HL-60/S4 (cell line): Measurements from ENCODE around the gene BBLN.

ENCODE experiments used
- in situ Hi-C: fragments of 300-500 bp; cut with MboI; formaldehyde crosslinking; loops from 2 replicates; pipeline ENCODE4 v1.14.3; 2022; ENCODE audit warnings: low sequenced_read_pairs

Gene BBLN

DNA sequence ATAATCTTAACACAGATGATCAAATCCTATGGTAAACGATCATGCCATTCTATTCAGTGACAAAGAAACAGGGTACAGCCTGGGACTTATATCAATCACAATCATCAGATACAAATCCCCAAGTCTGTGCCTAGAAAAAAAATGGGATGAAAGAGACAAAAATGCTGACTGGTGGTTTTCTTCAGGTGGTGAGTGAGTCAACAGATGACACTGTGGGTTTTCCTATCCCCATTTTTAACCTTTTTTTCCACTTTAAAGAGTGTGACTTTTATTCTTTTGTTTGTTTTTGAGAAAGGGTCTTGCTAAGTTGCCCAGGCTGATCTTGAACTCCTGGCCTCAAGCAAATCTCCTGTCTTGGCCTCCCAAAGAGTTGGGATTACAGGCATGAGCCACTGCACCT lies 28.1 kb downstream of the BBLN start:
- in situ Hi-C loops: no loop called here

DNA sequence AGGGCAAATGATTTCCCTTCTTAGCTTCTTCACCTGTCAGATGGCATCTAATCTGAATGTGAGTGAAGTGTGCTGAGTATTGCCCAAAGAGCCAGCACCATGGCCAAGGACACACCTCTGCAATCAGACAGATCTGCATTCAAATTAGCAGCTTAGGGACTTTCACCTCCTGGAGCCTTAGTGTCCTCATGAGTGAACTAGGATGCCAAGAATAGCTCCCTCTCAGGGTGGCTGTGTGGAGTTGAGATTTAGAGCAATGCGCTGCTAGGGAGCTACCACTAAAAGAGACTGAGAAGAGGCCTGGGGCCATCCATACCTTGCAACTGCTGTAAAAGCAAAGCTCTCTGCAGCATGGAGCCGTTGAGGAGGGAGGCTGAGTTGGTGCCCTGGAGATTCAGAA lies 29.9 kb downstream of the BBLN start:
- in situ Hi-C loops: no loop called here

DNA sequence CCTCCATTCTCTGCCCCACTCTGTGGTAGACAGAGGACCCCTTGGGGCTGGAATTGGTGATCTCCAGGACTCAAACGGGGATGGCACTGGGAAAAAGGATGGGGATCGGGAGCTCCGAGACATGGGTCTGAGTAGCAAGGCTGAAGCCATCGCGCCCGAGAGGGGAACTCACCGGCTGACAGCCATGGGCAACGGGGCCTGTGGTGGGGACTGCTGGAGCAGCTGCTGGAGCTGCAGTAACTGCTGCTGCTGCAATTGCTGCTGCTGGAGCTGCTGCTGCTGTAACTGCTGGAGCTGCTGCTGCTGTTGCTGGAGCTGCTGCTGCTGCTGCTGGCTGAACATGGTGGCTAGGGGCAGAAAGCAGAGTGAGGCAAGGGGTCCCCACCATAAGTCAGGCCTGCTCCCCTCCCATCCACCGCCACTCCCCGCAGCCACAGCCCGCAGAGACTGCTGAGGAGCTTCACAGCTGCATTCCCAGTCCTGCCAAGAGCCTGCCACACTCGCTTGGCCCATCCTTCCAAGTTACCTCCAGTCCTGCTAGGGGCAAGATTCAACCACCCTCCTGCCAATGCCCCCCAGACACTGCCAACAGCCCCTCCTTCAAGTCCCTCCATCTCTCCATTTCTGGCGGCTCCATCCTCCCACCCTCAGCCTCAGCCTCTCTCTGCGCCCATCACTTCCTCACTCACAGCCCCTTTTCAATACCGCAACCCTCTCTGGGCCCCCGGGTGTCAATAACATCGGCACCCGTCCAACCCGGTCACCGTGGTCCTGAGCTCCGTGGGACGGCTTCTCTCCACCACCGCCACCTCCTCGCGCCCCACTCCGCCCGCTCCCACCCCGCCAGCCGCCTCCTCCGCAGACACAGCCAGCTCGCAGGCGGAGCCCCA lies 30.7 kb downstream of the BBLN start:
- in situ Hi-C loops: no loop called here

DNA sequence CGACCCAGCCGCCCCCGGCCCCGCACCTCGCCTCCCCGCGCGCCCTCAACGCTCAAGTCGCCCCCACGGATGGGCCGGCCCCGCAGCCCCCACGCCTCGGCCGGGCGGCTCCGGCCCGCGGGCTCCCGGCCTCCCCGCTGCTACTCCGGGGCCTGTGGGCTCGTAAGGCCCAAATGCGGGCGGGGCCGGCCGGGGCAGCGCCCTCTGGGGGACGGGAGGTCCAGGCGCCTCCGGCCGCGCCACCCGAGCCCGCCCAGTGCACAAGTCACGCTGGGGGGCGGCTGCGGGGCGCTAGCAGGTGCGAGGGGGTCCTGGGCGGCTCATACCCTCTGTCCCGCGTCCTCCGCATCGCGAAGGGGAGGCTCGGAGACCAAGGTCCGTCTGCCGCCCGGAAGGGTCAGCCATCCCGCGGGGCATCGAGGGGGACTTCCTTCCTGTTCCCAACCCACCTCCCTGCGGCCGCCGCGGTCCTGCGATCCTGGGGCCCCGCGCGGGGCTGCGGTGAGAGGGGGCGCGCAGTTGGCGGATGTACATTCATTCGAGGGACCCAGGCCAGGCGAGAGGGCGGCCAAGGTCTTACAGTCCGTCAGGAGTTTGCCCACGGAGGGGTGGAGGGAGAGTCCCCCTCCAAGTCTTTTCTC lies 31.5 kb downstream of the BBLN start, which contains the start of gene CIZ1:
TSS of gene CIZ1 (minus strand) at position 167 of the 641 bp plus-strand sequence. CDS start 715 bp downstream, outside the sequence.
- in situ Hi-C loops: no loop called here

DNA sequence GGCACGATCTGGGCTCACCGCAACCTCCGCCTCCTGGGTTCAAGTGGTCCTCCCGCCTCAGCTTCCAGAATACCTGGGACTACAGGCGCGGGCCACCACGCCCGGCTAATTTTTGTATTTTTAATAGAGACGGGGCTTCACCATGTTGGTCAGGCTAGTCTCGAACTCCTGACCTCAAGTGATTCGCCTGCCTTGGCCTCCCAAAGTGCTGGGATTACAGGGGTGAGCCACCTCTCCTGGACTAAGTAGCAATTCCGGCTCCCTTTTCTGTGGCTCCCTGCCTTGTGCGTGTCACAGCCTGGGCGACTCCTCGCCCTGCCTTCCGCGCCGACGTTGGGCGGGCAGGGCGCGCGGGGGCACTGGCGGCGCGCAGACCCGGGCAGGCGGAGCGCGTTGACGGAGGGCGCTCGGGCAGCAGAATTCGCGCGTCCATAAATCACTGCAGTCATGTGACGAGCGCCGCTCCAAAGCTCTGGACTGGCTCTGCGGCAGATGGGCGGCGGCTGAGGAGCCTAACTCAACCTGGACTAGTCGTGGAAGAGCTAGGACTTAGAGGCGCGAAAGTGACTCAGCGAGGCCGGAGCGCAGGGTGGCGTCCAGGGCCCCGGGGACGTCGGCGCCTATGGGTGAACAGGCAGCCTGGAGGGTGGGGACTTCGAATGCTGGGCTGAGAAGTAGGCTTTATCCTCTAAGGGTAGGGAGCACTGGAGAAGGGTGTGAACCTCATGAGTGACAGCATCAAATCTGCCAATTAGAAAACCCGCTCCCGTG lies 32.7 kb downstream of the BBLN start:
- in situ Hi-C loops: no loop called here

DNA sequence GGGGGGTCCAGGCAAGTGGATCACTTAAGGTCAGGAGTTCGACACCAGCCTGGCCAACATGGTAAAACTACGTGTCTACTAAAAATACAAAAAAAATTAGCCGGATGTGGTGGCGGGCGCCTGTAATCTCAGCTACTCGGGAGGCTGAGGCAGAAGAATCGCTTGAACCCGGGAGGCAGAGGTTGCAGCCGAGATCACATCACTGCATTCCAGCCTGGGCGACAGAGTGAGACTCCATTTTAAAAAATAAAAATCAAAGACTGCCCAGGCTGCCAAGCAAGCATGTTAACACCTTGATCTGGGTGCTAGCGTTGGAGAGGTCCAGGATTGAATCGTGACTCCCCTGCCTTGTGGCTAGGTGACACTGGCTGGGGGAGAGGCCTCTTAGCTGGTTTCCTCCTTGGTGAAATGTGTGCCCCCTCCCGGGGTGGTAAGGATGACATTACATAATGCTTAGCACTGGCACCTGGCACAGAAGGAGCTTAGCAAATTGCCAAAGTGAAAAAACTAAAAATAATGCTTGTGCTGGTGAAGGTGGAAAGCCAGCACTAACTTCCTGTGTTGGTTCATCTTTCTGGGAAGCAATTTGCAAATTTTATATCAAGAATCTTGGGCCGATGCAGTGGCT lies 33.5 kb downstream of the BBLN start:
- in situ Hi-C loops: no loop called here

DNA sequence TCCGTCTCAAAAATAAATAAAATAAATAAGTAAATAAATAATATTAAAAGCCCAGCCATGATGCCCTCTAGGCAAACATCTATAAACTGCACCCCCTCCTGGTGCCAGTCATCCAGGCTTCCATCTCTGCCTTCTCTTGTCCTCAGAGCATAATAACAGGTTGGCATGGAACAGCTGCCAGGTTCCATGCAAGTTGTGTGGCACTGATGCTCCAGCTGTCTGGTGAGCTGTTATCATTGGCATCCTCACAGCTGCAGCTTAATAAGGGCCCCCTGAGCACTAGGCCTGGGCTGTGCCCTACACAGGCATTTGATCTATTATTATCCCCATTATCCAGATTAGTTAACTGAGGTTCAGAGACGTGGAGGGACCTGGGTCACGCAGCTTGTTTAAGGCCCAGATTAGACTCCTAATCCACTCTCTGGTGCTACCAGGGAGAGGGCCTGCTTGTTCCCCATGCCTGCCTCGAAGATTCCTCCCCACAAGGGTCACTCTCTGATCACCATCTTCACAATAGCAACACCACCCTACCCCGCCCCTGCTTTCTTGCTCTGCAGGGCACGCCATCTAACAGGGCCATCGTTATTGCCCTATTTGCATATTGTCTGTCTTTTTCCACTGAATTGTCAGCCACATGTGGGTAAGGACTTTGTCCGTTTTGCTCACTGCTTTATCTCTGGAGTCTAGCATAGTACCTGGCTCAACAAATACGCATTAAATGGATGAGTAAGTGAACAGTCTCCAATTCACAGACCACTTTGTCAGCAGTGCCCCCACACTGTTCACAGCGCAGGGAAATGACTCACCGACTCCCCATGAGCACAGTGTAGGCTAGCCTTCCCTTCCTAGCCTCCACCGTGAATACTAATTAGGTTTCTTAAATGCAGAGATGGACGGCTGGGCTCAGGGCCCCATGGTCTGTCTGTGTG lies 41.6 kb downstream of the BBLN start:
- in situ Hi-C loops: no loop called here

DNA sequence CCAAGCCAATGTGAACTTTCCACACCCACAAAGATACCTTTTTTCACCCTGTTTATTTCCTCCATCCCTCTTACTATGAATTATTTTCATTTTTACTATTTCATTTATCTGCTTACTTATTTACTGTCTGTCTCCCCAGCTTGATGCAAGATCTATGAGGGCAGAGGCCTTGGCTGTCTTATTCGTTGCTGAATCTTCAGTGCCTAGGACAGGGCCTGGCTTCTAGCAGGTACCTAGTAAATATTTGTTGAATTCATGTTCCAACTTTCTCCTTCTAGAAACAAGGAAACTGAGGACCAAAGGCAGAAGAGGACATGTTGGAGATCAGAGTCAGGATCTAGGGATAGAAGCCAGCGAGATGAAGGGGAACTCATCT lies 42.6 kb downstream of the BBLN start:
- in situ Hi-C loops: no loop called here

DNA sequence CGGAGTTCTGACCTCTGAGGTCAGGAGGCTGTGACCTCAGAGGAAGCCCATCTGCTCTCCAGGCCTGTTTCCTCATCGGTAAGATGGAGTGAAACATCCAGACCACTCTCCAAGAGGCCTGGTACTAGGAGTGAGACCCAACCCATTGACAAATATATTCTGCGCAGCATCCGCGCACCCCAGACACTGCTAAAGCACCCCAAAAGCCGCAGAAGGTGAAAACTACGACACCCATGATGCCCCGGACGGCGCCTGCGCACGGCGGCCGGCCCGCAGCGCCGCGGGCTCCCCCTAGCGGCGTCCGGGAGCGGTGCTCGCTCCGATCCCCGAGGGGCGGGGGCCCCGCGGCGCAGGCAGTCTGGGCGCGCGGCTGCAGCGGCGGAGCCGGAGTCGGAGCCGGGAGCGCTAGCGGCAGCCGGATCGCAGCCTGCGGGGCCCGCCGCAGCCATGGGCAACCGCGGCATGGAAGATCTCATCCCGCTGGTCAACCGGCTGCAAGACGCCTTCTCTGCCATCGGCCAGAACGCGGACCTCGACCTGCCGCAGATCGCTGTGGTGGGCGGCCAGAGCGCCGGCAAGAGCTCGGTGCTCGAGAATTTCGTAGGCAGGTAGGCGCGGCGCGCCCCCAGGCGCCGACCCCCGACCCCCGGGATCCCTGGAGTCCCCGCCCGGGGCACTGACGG lies 43.1 kb downstream of the BBLN start, which contains the start of gene DNM1:
TSS of gene DNM1 (plus strand) at position 356 of the 683 bp plus-strand sequence. CDS start at position 448, 92 bp downstream.
- in situ Hi-C loops: no loop called here

DNA sequence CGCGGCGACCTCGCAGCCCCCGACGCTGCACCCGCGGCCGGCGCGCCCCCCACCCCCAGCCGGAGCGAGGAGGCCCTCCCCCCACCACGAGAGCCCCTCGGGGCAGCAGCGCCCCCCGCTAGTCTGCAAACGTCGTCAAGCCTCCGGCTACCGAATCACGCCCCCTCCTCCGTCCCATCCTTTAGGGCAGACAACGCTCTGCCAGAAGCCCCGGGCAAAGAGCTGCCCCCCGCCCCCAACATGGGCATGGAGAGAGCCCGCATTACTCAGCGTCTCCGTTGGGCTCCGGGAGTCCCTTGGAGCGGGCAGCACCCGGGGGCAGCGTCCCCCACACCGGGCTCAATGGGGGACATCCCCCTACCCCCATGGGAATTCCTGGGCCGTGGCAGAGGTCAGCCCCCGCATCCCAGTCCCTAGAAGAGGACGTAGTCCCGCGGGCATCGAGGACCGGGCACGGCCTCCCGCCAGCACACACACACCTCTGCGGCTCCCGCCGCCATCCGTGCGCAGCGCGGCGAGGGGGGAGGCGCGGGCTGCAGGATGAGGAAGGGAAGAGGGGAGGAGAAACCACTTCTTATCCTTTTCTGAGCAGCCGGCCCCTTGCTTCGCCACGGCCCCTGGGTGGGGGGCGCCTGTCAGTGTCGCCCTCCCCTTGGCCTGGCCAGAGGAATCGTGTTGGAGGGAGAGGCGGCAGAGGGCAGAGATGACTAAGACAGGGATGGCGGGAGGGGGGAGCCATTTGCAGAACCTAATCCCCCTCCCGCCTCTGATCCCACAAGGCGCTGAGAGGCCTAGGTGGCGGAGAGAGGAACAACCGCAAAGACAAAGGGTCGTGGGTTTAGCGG lies 43.9 kb downstream of the BBLN start:
- in situ Hi-C loops: no loop called here

DNA sequence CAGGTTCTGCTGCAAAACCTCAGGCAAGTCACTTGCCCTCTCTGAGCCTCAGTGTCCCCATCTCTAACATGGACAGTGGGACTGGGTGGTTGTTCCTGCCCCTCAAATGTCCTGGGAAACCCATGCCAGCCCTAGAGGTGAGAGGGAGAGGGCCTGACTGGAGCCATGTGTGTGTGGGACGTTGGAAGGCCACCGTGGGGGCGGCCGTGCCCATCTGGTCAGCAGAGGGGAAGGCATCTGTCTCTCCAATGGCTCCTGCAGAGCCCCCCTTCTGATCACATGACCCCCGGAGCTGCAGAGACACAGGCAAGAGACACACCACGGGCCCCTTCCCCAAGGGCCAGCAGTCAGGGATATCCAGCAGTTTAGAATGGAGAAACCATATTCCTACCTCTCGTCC lies 44.8 kb downstream of the BBLN start:
- in situ Hi-C loops: no loop called here

DNA sequence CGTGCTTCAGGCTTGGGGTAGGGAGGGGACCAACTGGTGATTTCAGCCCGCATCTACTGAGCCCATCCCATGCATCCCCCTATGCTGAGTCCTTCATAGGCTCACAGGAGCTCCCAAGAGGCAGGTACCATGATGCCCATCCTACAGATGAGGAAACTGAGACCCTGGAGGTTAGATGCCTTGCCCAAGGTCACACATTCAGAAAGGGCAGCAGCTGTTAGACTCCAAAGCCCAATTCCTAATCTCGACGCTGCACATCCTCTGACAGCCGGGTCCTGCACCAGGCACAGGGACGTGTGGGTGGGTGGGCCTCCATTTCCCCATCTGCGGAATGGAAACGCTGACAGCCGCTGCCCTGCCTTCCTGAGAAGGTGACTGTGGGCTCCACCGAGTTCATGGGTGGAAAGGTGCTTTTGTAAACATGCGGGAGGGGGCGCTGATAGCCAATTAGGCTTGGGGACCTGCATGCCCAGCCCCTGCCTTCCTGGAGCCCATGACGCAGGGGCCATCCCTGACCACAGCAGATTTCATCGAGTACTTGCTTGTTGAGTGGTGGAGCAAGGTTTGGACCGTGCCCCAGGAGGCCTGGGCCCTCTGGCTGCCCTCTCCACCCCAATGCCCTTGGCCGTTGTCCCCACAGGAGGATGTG lies 45.4 kb downstream of the BBLN start:
- in situ Hi-C loops: no loop called here

DNA sequence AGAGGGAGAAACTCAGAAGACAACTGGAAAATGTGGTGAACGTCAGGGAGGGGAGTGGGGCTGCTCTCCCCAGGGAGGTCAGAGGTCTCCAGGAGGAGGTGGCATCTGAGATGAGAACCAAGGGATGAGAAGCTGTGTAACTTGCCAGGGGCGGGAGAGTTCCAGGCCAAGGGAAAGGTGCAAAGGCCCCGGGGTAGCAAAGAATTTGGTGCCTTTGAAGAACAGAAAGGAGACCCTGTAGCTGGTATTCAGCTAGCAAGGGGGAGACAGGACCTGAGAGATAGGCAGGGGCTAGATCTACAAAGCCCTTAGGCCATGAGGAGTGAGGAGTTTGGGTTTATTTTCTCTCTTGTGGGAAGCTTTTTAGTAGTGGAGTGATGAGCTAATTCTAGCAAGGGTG lies 46.4 kb downstream of the BBLN start:
- in situ Hi-C loops: no loop called here

DNA sequence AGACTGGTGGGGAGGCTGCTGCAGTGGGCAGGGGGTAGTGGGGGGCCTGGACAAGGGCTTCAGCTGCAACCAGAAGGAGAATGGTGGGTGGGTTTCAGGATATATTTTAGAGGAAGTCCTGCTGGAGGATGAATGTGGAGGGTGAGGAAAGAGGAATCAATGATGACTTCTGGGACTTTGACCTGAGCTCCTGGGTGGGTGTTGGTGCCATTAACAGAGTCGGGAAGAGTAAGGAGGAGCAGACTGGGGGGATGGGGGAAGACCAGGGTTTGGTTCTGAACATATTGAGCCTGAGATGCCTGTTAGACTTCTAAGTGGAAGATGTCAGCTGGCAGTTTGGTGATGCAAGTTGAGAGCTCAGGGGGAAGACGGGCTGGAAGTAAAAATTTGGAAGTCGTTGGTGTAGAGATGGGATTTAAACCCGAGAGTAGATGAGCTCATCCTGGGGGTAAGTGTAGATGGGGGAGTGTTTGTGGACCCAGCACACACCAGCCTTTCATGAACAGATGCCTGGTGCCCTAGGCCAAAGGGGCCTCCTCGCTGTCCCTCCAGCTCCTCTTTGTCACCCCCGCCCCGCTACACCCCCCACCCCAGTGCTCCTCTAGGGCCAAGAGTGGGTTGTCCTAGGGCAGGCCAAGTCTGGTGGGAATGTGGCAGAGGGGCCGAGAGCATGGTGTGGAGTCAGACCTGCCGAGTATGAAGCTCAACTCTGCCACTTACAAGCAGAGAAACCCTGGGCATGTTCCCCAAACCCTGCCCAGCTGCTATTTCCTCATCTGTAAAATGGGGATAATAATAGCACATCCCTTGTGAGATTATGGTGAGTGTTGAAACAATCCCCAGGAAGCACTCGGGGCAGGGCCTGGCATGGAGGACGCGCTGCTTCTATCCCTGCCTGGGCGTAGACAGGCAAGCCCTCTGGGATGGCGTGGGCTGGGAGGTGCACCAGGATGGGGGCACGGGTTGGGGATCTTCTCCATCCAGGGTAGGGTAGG lies 47.1 kb downstream of the BBLN start:
- in situ Hi-C loops: no loop called here

DNA sequence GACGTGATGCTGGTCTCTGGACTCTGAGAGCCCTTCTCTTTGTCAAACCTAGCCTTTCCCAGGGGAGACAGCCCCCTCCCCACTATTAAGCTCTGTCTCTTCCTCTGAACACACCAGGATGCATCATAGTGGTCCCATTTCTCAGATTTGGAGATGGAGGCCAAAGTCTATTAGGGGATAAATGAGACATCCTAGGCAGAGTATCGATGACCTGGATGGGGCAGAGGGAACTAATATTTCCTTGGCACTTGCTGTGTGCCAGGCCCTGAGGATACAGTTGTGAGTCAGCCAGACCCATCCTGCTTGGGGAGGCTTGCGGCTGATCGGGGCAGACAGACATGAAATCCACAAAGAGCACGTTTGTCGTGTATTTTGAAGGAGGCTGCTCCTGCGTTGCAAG lies 48.3 kb downstream of the BBLN start:
- in situ Hi-C loops: no loop called here

DNA sequence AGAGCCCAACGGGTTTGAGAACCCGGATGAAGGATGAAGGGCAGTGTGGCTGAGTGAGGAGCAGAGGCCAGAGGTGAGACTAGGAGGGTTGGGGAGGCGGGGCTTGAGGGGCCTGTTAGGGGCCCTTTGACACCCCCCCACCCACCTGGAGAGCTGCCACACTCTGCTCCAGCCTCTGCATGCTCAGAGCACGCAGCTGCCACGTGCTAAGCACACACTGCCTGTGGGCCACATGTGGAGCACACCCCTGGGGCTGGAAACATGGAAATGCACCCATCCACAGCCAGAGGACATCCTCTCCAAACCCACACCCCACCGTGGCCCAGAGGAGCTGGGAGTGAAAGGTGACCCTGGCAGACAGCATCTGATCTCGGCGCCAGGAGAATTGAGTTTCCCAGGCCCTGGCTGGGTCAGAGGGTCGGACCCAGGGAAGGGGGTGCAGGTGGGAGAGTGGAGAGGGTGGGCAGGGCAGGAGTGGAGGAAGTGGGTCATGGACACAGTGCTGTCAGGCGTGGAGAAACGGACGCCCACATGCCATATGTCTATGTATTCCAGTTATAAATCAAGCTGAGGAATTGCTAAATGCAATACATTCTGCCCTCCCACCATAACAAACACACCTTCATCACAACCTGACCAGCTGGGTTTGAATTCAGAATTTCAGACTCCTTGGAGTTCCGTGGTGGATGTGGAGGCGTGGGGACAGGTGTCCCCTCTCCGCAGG lies 49.0 kb downstream of the BBLN start:
- in situ Hi-C loops: no loop called here
